NCI-H2196 (cell line): ENCODE measurements around the gene IBTK.
"Not testable (repeated sequence)": the region's sequence is repeated elsewhere in the genome, so short reads cannot be mapped to it uniquely, and the experiment has no call there.

Experiments
- DNase-seq: peaks from one replicate; lab custom pipeline; 2025; ENCODE audit not compliant: unreplicated experiment; lab: John Stamatoyannopoulos, UW

The IBTK gene

DNA sequence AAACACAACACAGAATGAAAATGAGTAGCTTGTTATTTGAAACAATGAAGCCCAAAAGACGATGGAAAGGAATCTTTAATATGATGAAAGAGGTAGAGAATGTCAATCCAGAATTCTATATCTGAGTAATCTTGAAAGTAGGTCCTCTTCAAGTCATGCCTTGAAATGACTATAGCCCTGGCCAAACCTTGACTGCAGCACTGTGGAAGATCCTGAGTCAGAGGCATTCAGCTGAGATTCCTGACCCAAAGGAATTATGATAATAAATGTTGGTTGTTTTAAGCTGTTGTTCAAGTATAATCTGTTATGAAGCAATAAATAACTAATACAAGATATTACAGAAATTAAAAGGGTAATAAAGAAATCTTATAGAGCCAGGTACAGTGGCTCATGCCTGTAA lies 64.8 kb downstream of the IBTK start:
- DNase-seq: no peak

- DNase-seq: no peak
Measured at GRCh38 chr6:82179415-82179814, 68.1 kb downstream of the IBTK start.

- no peak for DNase-seq
Measured at GRCh38 chr6:82178759-82179112, 68.8 kb downstream of the IBTK start.

GRCh38 chr6:82178077-82178758 lies 69.3 kb downstream of the IBTK start:
- DNase-seq: no peak

- DNase-seq: no peak
Measured at GRCh38 chr6:82176616-82177015, 70.9 kb downstream of the IBTK start.

GRCh38 chr6:82172594-82172993 lies 75.0 kb downstream of the IBTK start:
- DNase-seq: no peak

DNA sequence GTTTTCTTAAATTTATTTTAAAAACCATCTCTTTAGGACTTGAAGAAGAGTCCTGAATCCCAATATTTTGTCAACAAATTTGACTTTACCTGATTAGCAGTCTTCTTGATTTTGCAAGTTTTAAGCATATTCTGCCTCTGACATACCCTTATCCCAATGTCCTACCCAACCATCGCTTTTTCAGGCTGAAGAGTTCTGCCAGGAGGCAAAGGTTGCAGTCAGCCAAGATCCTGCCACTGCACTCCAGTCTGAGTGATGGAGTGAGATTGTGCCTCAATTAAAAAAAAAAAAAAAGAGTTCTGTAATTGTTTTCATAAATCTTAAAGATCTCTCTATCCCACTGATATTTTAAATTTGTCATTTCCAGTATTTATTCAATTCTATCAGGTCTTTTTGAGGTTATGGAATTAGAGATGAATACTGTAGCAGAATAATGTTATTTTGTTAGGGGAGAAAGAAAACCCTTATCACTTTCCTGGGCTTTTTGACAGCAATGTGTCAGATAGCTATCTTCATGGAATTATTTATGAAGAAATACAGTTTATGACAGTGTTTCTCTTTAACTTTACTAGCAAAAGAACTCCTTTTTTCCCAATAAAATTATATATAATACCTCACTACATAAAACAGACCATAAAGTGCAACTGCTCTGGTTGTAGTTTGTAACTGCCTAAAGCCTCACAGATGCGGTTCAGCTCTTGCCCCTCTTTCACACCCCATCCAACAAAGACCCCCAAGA lies 78.2 kb downstream of the IBTK start:
- no peak for DNase-seq

GRCh38 chr6:82166493-82166892 lies 81.1 kb downstream of the IBTK start:
- no peak for DNase-seq

- no peak for DNase-seq
Measured at GRCh38 chr6:82160255-82160990, 87.1 kb downstream of the IBTK start.

- DNase-seq: not testable (repeated sequence)
Measured at GRCh38 chr6:82152786-82153185, 94.8 kb downstream of the IBTK start.

- not testable (repeated sequence) for DNase-seq
Measured at GRCh38 chr6:82151147-82151546, 96.4 kb downstream of the IBTK start.

- DNase-seq: no peak
Measured at GRCh38 chr6:82145926-82146452, 101.6 kb downstream of the IBTK start.

GRCh38 chr6:82144852-82145340 lies 102.6 kb downstream of the IBTK start:
- no peak for DNase-seq

DNA sequence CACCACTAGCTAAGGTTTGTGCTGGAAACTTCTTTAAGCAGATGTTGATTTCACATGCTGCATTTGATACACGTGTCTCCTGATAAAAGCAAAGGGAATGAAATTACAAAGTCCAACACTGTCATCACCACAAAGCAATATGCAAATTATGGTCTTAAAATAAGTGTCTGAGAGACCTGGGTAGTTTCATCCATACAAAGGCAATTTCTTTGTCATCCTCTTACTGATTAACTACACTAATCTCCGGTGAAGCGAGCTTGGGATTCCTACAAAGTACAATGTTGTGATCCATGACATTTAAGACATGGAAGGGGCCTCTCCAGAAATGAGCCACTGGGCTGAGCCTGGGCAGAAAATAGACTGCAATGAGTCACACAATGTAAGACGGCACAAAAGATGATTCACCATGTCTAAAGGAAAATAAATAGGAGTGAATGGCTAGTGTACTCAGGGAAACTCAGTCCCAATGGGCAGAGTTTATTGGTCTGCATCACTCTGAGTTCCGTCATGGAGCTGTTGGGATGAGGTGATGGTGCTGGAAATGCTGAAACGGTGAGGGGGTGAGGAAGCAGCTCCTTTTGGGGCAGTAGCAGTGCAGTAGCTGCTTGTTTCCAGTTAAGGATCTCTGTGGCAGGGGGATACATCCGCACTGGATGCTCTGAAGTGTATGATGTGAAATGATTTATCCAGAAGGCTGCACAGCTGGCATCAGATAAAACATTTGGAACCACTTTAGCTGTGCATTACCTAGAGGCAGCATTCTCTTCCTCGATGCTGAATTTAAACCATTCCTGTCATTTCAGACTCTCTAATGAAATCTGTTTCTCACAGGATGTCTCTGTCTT lies 103.3 kb downstream of the IBTK start:
- DNase-seq: no peak

GRCh38 chr6:82143041-82143481 lies 104.5 kb downstream of the IBTK start:
- no peak for DNase-seq

- DNase-seq: no peak
Measured at GRCh38 chr6:82142524-82142923, 105.0 kb downstream of the IBTK start.

- no peak for DNase-seq
Measured at GRCh38 chr6:82138075-82138791, 109.3 kb downstream of the IBTK start.

- DNase-seq: no peak
Measured at GRCh38 chr6:82131441-82131840, 116.1 kb downstream of the IBTK start.

DNA sequence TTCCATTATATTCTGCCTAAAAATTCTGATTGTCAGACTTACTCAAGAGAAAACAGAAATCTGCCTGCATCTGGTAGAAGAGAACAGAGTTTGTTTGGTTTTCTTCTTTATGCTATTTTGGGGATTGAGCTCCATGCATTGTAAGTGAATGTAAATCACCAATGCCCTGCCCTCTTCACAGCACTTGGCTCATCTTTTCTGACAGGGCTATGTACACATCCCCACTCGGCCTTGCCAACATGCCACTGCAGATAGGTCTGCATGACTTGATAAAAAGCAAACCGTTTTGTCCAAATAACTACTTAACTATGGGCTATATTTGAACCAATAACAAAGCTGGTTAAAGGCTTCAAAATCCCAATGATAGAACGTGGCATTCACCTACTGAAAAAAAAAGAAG lies 117.7 kb downstream of the IBTK start:
- DNase-seq: no peak

DNA sequence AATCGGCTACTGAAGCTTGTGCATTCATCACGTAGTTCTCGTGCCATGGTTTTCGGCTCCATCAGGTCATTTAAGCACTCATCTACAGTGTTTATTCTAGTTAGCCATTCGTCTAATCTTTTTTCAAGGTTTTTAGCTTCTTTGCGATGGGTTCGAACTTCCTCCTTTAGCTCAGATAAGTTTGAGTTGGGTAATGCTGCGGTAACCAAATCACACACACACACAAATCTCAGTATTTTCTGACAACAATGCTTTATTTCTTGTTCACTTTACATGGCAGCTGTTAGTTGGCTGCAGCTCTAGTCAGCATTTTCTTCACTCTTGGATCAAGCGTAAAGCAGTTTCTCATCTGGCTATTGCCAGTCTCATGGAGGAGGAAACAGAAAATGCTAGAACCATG lies 118.6 kb downstream of the IBTK start:
- DNase-seq: not testable (repeated sequence)
